Activated CD4-positive, alpha-beta T cell treated with anti-CD3 and anti-CD28 coated beads, Interleukin-2, amount 10 ng/mL, durations not matched to agents 24 days and 14 days (primary cell): ENCODE results near the gene NCOA6. TPM values are rescaled to one million over a fixed set of nuclear protein-coding genes. Genes with fewer than 3 reads are reported as not detected.

Source experiments
- DNase-seq: peaks from one replicate; pipeline ENCODE4 v3.0.0; 2022
- H3K27ac Mint-ChIP-seq: one replicate; pipeline ENCODE4 v1.8.0; 2022; ENCODE audit warnings: mild to moderate bottlenecking, mixed read lengths
- H3K27me3 Mint-ChIP-seq: one replicate; pipeline ENCODE4 v1.8.0; 2022; ENCODE audit warnings: mixed read lengths
- H3K36me3 Mint-ChIP-seq: one replicate; pipeline ENCODE4 v1.8.0; 2022; ENCODE audit warnings: low read depth, mild to moderate bottlenecking, mixed read lengths
- H3K4me1 Mint-ChIP-seq: one replicate; pipeline ENCODE4 v1.8.0; 2021; ENCODE audit warnings: mixed read lengths
- H3K4me3 Mint-ChIP-seq: one replicate; pipeline ENCODE4 v1.8.0; 2022; ENCODE audit warnings: mild to moderate bottlenecking, moderate library complexity, mixed read lengths
- H3K9me3 Mint-ChIP-seq: one replicate; pipeline ENCODE4 v1.8.0; 2021; ENCODE audit warnings: mixed read lengths
- intact Hi-C: fragments of 100-400 bp; cut with micrococcal nuclease; formaldehyde crosslinking; loops from one replicate; pipeline ENCODE4 v1.15.1; 2023
- total RNA-seq: library from RNA; stranded (reverse); gene quantifications from 2 replicates; pipeline ENCODE4 v1.2.3, GENCODE V29; 2022

Gene NCOA6
- total RNA-seq, 1 donor from 2014 or later = 25.1 TPM

DNA sequence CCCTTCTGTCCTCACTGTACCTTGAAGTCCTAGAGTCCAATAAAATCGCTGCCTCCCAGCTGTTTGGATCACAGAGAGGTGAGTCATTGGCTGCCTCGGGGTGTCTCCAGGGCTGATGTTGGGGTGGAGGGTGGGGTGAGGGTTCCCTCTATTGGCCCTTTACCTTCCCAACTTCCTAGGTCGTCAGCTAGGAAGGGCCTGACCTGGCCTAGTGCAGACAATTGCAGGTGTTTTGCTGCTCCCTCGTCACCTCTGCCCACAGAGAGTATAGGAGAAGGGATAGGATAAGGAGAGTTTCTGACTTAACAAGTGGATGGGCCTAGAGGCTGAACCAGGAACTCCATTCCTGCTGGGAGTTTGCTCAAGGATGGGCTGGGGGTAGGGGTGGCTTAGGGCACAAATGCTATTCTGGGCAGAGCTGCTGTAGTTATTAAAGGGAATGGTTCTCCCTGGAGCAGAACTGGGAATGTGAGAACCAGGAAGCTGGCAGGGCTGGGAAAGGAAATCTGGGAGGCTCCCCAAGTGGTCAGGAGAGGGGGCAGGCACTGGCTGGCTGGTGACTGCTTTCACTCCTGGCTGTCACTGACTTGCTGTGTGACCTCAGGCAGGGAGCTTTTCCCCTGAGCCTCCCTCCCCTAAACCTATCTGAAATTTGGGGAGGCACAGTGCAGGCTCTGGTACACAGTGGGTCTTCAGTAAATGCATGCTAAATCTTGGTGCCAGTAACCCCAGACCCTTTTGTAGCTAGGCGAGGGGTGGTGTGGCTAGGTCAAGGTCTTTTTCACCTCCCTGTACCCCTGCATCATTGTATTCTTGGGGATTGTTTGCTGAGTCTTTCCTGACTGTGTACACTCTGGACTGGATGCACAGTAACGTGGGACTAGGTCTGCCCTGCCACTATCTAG is 119.8 kb downstream of the NCOA6 start:
- no peaks in the 10 kb centered on the region for H3K9me3 Mint-ChIP-seq
- H3K27ac Mint-ChIP-seq = no peak overlapping the region
- DNase-seq = no peak
- H3K4me1 Mint-ChIP-seq = peaks cover 34% of the 10 kb centered on the region
- peak overlapping the region; percentile 88 for H3K4me3 Mint-ChIP-seq
- intact Hi-C loops = loop anchor here (2.0 to 5.0 kb wide), 4 partner anchors 13 to 147 kb away; partner anchors contain the start of gene MAP1LC3A
- H3K27me3 Mint-ChIP-seq = peaks cover 21% of the 10 kb centered on the region
- H3K36me3 Mint-ChIP-seq = no peaks in the 10 kb centered on the region

DNA sequence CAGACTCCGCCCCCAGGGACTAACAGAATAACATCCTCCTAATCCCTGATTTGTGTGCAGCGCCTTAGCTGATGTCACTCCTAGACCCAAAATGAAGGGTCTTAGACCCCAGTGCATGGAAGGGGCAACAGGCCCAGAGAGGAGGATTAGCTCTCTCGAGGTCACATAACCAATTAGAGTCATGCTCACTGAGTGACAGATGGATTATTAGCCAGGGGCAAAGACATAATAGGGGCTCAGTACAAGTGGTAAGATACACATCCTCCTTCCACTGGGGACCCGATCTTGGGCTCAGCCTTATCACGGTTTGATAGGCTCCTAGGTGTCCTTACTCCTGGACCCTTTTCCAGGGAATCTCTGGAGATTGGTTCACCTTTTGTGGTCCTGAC is 120.4 kb downstream of the NCOA6 start:
- intact Hi-C loops = loop anchor here (2.0 to 5.0 kb wide), 4 partner anchors 14 to 146 kb away; partner anchors contain the start of gene MAP1LC3A
- H3K36me3 Mint-ChIP-seq = no peaks in the 10 kb centered on the region
- peaks cover 16% of the 10 kb centered on the region for H3K27me3 Mint-ChIP-seq
- H3K4me3 Mint-ChIP-seq = peak overlapping the region; percentile 88
- H3K27ac Mint-ChIP-seq = peak overlapping the region; percentile 90
- no peaks in the 10 kb centered on the region for H3K9me3 Mint-ChIP-seq
- DNase-seq = peak; percentile 62
- peaks cover 29% of the 10 kb centered on the region for H3K4me1 Mint-ChIP-seq

DNA sequence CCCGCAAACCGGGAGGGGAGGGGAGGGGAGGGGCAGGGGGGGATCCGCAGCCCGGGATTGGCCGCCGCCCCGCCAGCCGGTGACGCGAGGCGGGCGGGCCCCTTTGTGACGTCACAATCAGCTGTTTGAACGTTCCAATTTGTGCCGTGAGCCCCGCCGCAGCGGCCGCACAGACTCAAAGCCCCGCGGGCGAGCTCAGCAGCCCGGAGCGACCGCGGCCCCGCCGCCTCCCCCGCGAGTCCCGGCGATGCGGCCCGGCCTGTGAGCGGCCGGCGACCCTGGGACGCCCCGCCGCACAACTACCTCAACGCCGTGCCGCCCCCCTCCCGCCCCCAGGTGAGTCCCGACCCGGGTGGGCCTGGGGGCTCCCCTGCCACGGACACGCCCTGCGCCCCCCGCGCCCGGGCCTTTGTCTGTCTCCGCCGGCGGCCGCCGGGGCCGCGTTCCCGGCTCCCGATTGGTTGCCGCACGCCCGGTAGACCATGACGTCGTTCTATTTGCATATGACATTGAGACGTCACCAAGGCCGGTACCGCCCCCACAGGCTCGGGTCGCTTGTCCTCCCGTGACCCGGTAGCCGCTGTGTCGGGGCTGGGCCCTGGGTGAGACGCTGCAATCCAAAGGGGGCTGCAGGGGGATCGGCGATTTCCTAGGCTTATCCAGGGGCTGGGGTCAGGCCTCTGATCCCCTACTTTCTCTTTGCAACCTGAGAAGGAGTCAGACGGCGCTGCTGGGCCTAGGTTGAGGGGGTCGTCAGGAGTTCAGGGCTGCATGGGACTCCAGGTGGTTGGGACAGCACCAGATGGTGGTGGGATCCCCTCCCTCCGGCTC is 121.1 kb downstream of the NCOA6 start, which contains the start of gene TP53INP2:
TP53INP2 (plus strand) TSS at position 168 of the 831 bp plus-strand sequence. CDS start 4,396 bp downstream, outside the sequence.
- DNase-seq = peak; percentile 96
- peaks cover 16% of the 10 kb centered on the region for H3K27me3 Mint-ChIP-seq
- H3K4me3 Mint-ChIP-seq = peak within 1 kb of the TSS; percentile 88
- H3K36me3 Mint-ChIP-seq = no peaks in the 10 kb centered on the region
- H3K4me1 Mint-ChIP-seq = peaks cover 29% of the 10 kb centered on the region
- H3K27ac Mint-ChIP-seq = peak within 1 kb of the TSS; percentile 90
- H3K9me3 Mint-ChIP-seq = no peaks in the 10 kb centered on the region
- intact Hi-C loops = loop anchor here (1.0 to 5.0 kb wide), 5 partner anchors 14 to 146 kb away; partner anchors contain the start of gene MAP1LC3A

DNA sequence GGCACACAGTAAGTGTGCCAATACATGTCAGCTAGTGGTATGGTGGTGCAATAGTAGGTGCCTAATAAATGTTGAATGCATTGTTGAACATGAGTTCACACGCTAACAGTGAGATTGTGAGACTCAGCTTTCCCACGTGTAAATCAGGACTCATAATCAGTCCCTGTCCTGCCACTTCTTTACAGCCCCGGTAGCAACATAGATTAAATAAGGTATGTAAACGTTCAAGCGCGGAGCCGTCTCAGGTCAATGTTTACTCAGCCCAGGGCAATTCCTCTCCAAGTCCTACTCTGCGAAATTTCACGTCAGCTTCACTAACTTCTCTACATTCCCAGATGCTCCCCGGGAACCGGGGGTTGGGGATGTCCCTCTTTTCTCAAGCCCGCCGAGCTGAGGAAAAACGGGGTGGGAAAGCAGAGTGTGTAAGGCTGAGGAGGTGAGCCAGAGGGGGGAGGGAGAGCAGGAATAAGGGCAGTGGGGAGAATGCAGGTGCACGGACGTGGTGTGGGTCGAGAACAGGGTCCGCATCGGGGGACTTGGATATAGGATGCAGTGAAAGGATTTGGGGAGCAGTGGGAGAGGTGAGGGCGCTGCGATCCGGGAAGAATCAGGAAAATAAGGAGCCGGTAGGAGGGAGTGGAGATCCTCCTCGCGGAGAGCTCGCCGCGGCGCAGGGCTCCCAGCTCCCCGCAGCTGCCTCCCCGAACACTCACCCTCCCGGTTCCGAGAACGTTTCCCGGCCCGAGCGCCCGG is 121.9 kb downstream of the NCOA6 start:
- Mint-ChIP-seq H3K36me3 (no peaks in the 10 kb centered on the region), H3K9me3 (no peaks in the 10 kb centered on the region), H3K4me1 (peaks cover 28% of the 10 kb centered on the region), H3K27me3 (peaks cover 18% of the 10 kb centered on the region), H3K4me3 (peak overlapping the region; percentile 88), H3K27ac (peak overlapping the region; percentile 75)
- intact Hi-C loops = loop anchor here (1.0 to 2.0 kb wide), 3 partner anchors 15 to 145 kb away; partner anchors contain the start of gene MAP1LC3A
- DNase-seq = peak; percentile 71

DNA sequence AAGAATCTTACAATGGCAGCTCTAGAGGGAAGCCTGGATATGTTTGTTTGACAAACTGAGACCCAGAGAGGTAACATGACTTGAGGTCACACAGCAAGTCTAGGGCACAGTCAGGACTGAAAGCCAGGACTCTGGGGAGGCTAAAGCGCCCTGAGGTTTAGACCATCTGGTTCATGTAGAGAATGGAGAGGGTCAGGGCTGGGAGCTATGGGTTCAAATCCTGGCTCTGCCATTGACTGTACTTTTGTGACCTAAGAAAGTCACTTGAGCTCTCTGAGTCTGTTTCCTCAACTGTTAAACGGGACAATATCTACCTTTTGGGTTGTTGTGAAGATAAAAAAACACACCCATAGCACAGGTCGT is 122.4 kb downstream of the NCOA6 start:
- no peak for DNase-seq
- Mint-ChIP-seq H3K27ac (no peak overlapping the region), H3K27me3 (peaks cover 18% of the 10 kb centered on the region), H3K9me3 (no peaks in the 10 kb centered on the region), H3K4me1 (peaks cover 25% of the 10 kb centered on the region), H3K4me3 (peak overlapping the region; percentile 88), H3K36me3 (no peaks in the 10 kb centered on the region)
- intact Hi-C loops = no loop called here

DNA sequence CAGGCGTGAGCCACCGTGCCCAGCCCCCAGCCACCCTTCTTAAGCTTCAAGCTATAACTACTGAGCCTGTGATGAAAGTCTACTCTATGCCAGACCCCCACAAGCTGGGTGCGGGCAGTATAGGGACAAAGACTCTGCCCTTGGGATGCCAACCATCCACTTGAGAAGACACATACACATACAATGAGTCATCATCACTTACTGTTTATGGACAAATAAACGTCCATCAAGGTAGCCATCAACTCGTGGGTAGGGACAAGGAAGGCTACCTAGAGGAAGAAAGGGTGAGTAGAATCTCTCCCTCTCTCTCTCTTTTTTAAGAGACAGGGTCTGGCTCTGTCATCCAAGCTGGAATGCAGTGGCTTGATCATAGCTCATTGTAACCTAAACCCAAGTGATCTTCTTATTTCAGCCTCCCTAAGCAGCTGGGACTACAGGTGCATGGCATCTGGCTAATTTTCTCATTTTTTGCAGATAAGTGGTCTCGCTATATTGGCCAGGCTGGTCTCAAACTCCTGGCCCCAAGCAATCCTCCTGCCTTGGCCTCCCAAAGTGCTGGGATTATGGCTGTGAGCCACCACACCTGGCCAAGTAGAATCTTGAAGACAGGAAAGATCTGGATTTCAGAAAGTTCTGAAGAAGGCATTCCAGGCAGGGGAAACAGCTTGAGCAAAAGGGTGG is 123.9 kb downstream of the NCOA6 start:
- Mint-ChIP-seq H3K36me3 (no peaks in the 10 kb centered on the region), H3K9me3 (no peaks in the 10 kb centered on the region), H3K27me3 (peaks cover 23% of the 10 kb centered on the region), H3K4me3 (peak overlapping the region; percentile 0), H3K4me1 (peaks cover 22% of the 10 kb centered on the region), H3K27ac (no peak overlapping the region)
- intact Hi-C loops = no loop called here
- no peak for DNase-seq

DNA sequence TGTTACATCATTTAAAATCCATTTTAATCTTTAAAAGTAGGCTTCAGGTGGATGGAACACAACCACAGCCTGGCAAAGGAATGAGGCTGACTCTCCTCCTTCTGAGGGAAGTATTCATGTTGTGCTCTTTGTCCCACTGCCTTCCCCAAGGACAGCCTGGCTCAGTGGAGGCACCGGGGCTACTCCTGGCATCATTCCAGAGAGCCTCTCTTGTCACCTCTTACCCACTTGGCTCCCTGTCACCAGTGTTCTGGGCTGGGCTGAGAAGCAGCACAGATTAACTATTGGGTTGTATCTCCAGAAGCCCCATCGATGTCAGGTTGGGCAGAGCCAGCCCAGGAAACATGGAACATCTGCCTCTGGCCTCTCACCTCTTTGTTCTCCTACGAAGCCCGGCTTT is 132.0 kb downstream of the NCOA6 start:
- H3K27ac Mint-ChIP-seq = no peak overlapping the region
- intact Hi-C loops = no loop called here
- H3K27me3 Mint-ChIP-seq = peaks cover 13% of the 10 kb centered on the region

DNA sequence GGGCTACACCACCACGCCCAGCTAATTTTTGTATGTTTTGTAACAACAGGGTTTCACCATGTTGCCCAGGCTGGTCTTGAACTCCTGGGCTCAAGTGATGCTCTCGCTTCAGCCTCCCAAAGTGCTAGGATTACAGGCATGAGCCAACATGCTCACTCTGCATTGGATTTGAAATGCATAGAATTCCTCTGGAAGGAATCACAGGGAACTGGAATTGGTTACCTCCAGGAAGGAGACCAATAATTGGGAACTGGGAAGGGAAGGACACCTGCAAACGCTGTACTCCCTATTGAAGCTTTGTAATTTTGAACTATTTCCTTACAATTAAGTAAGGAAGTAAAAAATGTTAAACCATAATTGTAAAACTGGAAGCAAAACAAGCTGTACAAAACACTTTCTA is 133.6 kb downstream of the NCOA6 start:
- Mint-ChIP-seq H3K9me3 (no peaks in the 10 kb centered on the region), H3K36me3 (no peaks in the 10 kb centered on the region), H3K4me1 (no peaks in the 10 kb centered on the region), H3K4me3 (no peak overlapping the region), H3K27ac (no peak overlapping the region), H3K27me3 (peaks cover 8% of the 10 kb centered on the region)
- intact Hi-C loops = no loop called here
- DNase-seq = no peak

More for the DNA sequence above, 132.0 kb downstream of the NCOA6 start:
- no peaks in the 10 kb centered on the region for H3K4me1 Mint-ChIP-seq
- H3K9me3 Mint-ChIP-seq = no peaks in the 10 kb centered on the region
- H3K4me3 Mint-ChIP-seq = no peak overlapping the region
- H3K36me3 Mint-ChIP-seq = no peaks in the 10 kb centered on the region
- no peak for DNase-seq

DNA sequence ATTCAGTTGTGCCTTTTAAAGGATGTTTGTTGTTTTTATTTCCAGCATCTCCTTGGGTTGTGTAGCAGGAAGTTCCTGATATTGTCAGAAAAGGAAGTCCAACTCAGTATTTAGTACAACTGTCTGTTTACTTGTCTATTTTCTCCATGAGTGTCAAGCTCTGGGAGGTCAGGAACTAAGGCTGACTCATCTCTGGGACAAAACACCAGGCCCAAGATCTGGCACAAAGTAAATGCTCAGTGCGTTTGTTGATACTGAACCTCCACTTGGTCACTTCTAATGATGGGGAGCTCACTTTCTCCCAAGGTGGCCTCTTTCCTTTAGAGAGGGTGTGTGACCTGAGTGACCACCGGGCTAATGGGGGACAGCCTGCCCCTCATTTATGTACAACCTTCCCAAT is 136.0 kb downstream of the NCOA6 start:
- H3K27ac Mint-ChIP-seq = no peak overlapping the region
- no peaks in the 10 kb centered on the region for H3K36me3 Mint-ChIP-seq
- intact Hi-C loops = no loop called here
- no peaks in the 10 kb centered on the region for H3K4me1 Mint-ChIP-seq
- H3K27me3 Mint-ChIP-seq = peaks cover 1% of the 10 kb centered on the region
- DNase-seq = no peak
- H3K9me3 Mint-ChIP-seq = no peaks in the 10 kb centered on the region
- no peak overlapping the region for H3K4me3 Mint-ChIP-seq

DNA sequence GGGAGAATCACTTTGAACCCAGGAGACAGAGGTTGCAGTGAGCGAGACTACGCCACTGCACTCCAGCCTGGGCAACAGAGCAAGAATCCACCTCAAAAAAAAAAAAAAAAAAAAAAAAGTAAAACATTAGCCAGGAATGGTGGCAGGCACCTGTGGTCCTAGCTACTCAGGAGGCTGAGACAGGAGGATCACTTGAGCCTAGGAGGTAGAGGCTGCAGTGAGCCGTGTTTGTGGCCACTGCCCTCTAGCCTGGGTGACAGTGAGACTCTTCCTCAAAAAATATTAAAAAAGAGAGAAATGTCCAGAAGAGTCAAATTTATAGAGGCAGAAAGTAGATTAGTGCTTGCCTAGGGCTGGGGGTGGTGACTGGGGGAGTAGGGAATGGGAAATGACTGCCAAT is 141.8 kb downstream of the NCOA6 start:
- intact Hi-C loops = no loop called here
- Mint-ChIP-seq H3K4me1 (peaks cover 8% of the 10 kb centered on the region), H3K9me3 (no peaks in the 10 kb centered on the region), H3K36me3 (no peaks in the 10 kb centered on the region), H3K27me3 (peaks cover 2% of the 10 kb centered on the region), H3K27ac (no peak overlapping the region), H3K4me3 (no peak overlapping the region)
- no peak for DNase-seq

DNA sequence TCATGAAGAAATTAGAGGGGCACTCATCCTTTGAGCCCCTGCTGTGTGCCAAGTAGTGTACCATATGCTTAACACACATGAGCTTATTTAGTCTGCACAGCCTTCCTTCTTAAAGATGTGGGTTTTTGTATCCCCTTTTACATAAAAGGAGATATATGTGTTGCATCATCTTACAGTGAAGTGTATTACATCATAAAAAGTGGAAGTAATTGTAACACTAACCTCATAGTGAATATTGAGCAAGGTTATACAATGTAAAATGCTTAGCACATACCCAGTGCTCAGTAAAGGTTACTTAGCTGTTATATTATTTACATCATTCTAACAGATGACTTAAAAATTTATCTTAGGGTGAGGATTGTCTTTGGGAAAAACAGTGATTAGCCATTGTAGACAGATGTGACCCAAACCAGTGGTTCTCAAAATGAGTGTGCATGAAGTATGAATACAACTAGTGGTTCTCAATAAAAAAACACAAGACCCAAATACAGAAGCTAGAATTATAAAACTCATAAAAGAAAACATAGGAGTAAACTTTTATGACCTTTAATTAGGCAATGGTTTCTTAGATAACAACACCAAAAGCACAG is 144.8 kb downstream of the NCOA6 start:
- H3K4me3 Mint-ChIP-seq = no peak overlapping the region
- peaks cover 2% of the 10 kb centered on the region for H3K27me3 Mint-ChIP-seq
- H3K27ac Mint-ChIP-seq = no peak overlapping the region
- peaks cover 17% of the 10 kb centered on the region for H3K4me1 Mint-ChIP-seq
- no peaks in the 10 kb centered on the region for H3K9me3 Mint-ChIP-seq
- H3K36me3 Mint-ChIP-seq = no peaks in the 10 kb centered on the region
- intact Hi-C loops = no loop called here
- no peak for DNase-seq

DNA sequence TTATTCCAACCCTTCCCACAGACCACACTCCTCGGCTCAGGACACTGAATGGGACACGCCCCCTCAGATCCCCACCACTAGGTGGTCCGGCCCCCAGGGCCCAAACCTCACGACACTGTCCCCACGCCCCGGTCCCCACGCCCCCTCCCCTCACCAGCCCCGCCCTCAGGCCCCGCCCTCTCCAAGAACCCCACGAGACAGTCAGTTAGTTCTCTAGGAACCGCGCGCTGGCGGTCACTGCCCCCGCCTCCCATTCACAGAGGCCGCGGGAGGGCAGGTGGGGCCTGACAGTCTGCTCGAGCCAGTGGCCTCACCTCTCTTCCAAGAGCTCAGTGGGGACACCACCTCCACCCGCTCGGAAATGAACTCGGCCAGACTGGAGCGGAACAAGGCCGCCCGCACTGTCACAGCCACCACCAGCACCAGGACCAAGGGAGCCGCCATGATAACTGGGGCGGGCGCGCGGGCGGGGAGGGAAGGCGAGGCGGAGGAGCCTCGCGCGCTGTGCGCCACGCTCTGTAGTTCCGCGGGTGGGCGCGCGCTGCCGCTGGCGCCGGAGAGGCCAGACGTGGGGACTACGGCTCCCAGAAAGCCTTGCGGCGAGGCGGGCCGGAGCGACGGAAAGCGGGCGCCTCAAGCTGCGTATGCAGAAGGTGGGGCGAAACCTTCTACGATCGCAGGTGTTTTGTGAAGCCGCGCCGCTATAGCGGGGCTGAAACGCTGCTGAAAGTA is 148.6 kb downstream of the NCOA6 start, which contains the start of gene PIGU:
PIGU (minus strand) TSS at position 451 of the 732 bp plus-strand sequence; CDS start at position 444, 7 bp downstream.
- H3K4me3 Mint-ChIP-seq = peak within 1 kb of the TSS; percentile 92
- peak within 1 kb of the TSS; percentile 98 for H3K27ac Mint-ChIP-seq
- H3K36me3 Mint-ChIP-seq = peaks cover 2% of the 10 kb centered on the region
- intact Hi-C loops = loop anchor here (1.0 to 5.0 kb wide), 5 partner anchors 27 to 565 kb away; partner anchors contain the start of genes AHCY, DYNLRB1, EIF2S2 and TP53INP2
- DNase-seq = peak; percentile 99
- no peaks in the 10 kb centered on the region for H3K27me3 Mint-ChIP-seq
- no peaks in the 10 kb centered on the region for H3K9me3 Mint-ChIP-seq
- H3K4me1 Mint-ChIP-seq = peaks cover 25% of the 10 kb centered on the region
